OCI-M2 (cell line): ENCODE results near the gene FMN1.

Experiments
- DNase-seq: peaks from one replicate; lab custom pipeline; 2025; ENCODE audit not compliant: unreplicated experiment; lab: John Stamatoyannopoulos, UW

Gene FMN1

GRCh38 chr15:32838820-32839219 is 355.7 kb downstream of the FMN1 start:
- no peak for DNase-seq

GRCh38 chr15:32838338-32838737 is 356.2 kb downstream of the FMN1 start:
- DNase-seq = no peak

- no peak for DNase-seq
Observed at GRCh38 chr15:32837935-32838334, 356.6 kb downstream of the FMN1 start.

GRCh38 chr15:32834156-32834555 is 360.4 kb downstream of the FMN1 start:
- DNase-seq = no peak

- DNase-seq = no peak
Observed at GRCh38 chr15:32833379-32833821, 361.1 kb downstream of the FMN1 start.

- DNase-seq = no peak
Observed at GRCh38 chr15:32831485-32831884, 363.0 kb downstream of the FMN1 start.

- no peak for DNase-seq
Observed at GRCh38 chr15:32830241-32830640, 364.3 kb downstream of the FMN1 start.

- DNase-seq = no peak
Observed at GRCh38 chr15:32829436-32829835, 365.1 kb downstream of the FMN1 start.

GRCh38 chr15:32828507-32829186 is 365.9 kb downstream of the FMN1 start:
- no peak for DNase-seq

- DNase-seq = no peak
Observed at GRCh38 chr15:32826685-32827084, 367.8 kb downstream of the FMN1 start.

- DNase-seq = no peak
Observed at GRCh38 chr15:32825219-32825618, 369.3 kb downstream of the FMN1 start.

- no peak for DNase-seq
Observed at GRCh38 chr15:32824777-32825176, 369.7 kb downstream of the FMN1 start.

GRCh38 chr15:32823750-32824149 is 370.8 kb downstream of the FMN1 start:
- DNase-seq = no peak

GRCh38 chr15:32822739-32823138 is 371.8 kb downstream of the FMN1 start:
- no peak for DNase-seq

- no peak for DNase-seq
Observed at GRCh38 chr15:32819448-32819847, 375.1 kb downstream of the FMN1 start.

- no peak for DNase-seq
Observed at GRCh38 chr15:32818758-32819447, 375.6 kb downstream of the FMN1 start.

GRCh38 chr15:32817577-32817976 is 376.9 kb downstream of the FMN1 start:
- no peak for DNase-seq

GRCh38 chr15:32807331-32807730 is 387.2 kb downstream of the FMN1 start:
- DNase-seq = no peak

GRCh38 chr15:32803631-32804030 is 390.9 kb downstream of the FMN1 start:
- DNase-seq = no peak

- DNase-seq = no peak
Observed at GRCh38 chr15:32802286-32802936, 392.1 kb downstream of the FMN1 start.

GRCh38 chr15:32799936-32800535 is 394.5 kb downstream of the FMN1 start:
- DNase-seq = no peak

GRCh38 chr15:32796856-32797255 is 397.7 kb downstream of the FMN1 start:
- DNase-seq = no peak
